GM18526 (cell line): ENCODE results near the gene TSTD2.

Experiments
- POLR2A ChIP-seq: IDR thresholded peaks from 3 replicates; pipeline ENCODE4 v1.6.1; 2011; ENCODE audit not compliant: insufficient read length; ENCODE audit errors: extremely low read depth

TSTD2 gene

DNA sequence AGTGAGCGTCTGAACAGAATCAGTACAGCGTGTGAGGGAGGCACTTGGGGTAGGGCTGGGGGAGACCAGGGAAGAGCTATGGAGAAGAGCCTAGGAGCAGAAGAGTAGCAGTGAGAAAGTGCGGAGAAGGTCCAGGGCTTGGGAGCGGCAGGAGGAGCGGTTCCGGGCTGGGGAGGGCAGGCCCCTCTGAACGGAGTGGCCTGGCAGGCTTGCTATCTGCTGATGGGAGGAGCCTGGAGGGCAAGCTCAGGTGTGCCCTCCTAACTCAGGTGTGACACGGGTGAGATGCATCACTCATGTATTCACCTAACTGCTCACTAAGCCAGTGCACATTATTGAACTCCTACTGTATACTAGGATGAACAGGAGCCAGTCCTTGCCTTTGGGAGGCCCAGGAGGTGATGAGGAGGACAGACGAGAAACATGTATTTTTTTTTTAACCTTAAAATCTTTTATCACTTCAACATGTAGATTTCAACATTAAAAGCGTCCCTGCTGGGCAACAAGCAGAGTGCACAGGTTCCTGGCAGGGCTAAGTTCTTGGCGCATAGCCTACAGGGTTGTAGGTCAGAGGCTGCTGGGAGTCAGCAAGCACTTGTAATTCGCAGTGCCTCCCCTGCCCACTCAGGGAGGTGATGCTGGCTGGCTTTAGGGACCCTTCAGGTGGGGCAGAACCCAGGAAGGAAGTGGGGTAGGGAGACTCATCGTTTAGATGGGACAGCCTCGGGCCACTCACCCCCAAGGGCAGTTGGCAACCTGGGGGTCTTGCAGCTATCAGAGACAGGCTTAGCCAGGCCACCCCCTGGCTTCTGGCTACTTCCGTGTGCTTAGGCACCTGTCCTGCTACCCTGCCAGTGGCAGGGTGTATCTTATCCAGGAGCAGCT lies 76.2 kb downstream of the TSTD2 start:
- no peak for TF ChIP-seq POLR2A

DNA sequence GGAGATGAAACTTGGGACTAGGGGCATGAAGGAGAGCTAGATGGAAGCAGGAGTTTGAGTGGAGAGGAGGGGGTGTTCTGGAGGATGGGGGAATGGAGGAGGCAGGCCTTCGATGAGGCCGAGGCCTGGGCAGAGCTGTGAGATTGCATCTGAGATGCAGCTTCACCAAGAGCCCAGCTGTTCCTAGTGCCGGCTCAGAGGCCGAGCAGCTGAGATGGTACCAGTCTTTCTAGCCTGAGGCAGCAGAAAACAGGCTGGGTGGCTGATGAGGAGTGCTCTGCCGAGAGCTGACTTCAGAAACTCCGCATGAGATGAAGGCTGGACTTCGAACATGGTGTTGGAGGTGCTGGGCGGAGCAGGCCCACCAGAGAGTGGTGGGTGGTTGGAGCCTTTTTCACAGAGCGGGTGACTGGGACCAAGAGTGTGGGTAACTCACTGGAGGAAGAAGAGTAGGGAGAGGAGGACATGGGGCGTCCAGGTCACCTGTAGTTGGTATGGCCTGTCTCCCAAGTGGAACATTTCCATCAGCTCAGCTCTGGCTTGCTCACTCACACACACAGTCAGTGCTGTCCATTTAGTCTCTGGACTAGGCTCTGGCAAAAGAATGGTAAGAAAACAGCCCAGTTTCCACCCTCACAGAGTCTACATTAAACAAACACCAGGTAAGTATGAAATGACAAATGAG lies 77.0 kb downstream of the TSTD2 start:
- no peak for TF ChIP-seq POLR2A

DNA sequence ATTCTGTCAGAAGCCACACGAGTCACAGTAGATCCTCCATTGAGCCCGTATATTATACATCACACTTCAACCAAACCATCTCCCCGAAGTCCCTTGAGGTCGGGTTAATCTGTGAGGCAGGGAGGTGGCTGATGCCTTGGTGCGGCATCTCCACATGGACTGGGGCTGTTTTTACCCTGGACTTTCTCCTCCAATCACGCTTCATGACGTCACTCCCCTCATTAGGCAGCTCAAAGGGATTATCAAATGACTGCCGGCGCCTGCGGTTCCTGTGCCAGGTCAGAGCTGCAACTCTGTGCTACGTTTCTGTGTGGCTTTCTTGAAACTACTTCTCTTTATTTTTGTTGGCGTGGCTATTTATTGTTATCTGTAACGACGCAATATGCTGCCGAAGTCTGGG lies 78.0 kb downstream of the TSTD2 start:
- TF ChIP-seq POLR2A: no peak

DNA sequence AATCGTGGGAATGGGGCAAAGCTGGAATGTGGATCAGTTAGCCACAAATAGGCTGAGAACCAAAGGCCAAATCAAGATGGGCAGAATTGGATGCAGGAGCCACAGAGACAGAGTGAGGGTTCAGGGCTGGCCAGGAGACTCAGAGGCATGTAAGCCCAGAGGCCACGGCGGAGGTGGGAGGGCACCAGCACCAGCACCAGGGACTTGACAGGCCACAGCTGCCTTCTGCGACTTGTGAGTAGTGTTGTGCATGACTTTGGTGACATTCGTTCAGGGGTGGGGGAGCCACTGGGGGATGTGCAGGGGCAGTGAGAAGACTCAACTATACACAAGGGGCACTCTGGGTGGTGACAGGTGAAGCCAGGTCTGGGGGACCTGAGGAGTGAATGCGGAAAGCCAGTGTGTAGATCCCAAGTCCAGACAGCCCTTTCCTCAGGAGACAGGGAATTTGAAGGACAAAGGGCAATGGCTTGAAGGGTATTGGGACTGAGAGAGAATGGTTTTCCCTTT lies 78.5 kb downstream of the TSTD2 start:
- TF ChIP-seq POLR2A: no peak

- TF ChIP-seq POLR2A: no peak
Measured at GRCh38 chr9:97553841-97554240, 79.3 kb downstream of the TSTD2 start.

GRCh38 chr9:97553141-97553540 lies 80.0 kb downstream of the TSTD2 start:
- no peak for TF ChIP-seq POLR2A

GRCh38 chr9:97551308-97551707 lies 81.9 kb downstream of the TSTD2 start:
- no peak for TF ChIP-seq POLR2A

- TF ChIP-seq POLR2A: no peak
Measured at GRCh38 chr9:97550386-97550785, 82.8 kb downstream of the TSTD2 start.
